ENCODE measurements around the gene NEK9.

The NEK9 gene

DNA sequence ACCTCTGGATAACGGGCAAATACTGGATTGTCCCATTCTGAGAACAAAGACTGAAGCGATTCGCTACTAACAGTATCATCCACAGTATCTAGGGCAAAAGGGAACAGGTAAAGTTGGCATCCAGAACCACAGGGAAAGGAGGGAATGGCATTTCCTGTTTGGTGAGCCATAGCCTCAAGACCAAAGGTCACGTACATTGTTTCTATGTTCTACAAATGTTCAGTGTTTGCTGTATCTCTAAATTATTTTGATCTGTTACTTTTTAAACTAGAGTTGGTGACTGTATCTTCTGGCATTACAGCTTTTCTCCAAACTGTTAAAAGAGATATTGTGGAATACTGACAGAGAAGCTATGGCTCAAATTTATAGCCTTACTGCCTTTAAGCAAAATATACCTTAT lies 85.2 kb downstream of the NEK9 start:
- H3K36me3 ChIP-seq (ENCODE audit: control insufficient read depth, low read length) = peaks cover 41% of the 10 kb centered on the region
- H3K27ac ChIP-seq (ENCODE audit: low read depth, low read length) = no peak overlapping the region
- H3K4me2 ChIP-seq (ENCODE audit: low read length) = no peak overlapping the region

DNA sequence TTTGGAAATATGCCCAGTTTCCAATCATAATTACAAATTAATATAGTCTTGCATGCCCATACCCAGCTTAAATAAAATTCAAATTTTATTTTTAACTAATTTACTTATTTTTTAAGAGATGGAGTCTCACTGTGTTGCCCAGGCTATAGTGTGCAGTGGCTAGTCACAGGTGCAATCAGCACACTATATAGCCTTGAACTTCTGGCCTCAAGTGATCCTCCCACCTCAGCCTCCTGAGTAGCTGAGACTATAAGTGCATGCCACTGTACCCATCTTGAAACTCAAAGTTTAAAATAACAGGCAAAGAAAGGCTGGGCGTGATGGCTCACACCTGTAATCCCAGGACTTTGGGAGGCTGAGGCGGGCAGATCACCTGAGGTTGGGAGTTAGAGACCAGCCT lies 85.9 kb downstream of the NEK9 start:
- Histone ChIP-seq H3K4me2 (ENCODE audit: low read length) (no peak overlapping the region), H4K20me1 (ENCODE audit: control insufficient read depth, insufficient read depth, low read depth, low read length) (no peaks in the 10 kb centered on the region), H3F3A (ENCODE audit: control insufficient read depth, insufficient read depth) (peaks cover 4% of the 10 kb centered on the region; the same call in 1 of the 2 replicates), H3K4me3 (ENCODE audit: low read length) (no peak overlapping the region), H3K9me3 (ENCODE audit: control insufficient read depth, insufficient read depth, low read length) (no peaks in the 10 kb centered on the region), H3K79me2 (ENCODE audit: control insufficient read depth, low read length) (peaks cover 20% of the 10 kb centered on the region), H3K27me3 (ENCODE audit: control insufficient read depth, low read length) (no peaks in the 10 kb centered on the region), H3K36me3 (ENCODE audit: control insufficient read depth, low read length) (peaks cover 37% of the 10 kb centered on the region), H3K9me2 (replicated peaks; ENCODE audit: control insufficient read depth, low read length) (no peaks in the 10 kb centered on the region), H3K4me1 (ENCODE audit: control insufficient read depth, low read length) (no peaks in the 10 kb centered on the region), H3K27ac (ENCODE audit: low read depth, low read length) (no peak overlapping the region)
- TF ChIP-seq, protein P1, sequence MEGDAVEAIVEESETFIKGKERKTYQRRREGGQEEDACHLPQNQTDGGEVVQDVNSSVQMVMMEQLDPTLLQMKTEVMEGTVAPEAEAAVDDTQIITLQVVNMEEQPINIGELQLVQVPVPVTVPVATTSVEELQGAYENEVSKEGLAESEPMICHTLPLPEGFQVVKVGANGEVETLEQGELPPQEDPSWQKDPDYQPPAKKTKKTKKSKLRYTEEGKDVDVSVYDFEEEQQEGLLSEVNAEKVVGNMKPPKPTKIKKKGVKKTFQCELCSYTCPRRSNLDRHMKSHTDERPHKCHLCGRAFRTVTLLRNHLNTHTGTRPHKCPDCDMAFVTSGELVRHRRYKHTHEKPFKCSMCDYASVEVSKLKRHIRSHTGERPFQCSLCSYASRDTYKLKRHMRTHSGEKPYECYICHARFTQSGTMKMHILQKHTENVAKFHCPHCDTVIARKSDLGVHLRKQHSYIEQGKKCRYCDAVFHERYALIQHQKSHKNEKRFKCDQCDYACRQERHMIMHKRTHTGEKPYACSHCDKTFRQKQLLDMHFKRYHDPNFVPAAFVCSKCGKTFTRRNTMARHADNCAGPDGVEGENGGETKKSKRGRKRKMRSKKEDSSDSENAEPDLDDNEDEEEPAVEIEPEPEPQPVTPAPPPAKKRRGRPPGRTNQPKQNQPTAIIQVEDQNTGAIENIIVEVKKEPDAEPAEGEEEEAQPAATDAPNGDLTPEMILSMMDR (IDR thresholded peaks at IDR 0.05; ENCODE audit: low read depth, low read length, poor library complexity, severe bottlenecking) = no peak
- no peak for TF ChIP-seq EZH2phosphoT487 (IDR thresholded peaks at IDR 0.05; ENCODE audit: borderline replicate concordance, low read length)

More for the DNA sequence above, 85.2 kb downstream of the NEK9 start:
- peaks cover 26% of the 10 kb centered on the region for H3K79me2 ChIP-seq (ENCODE audit: control insufficient read depth, low read length)
- no peak overlapping the region for H3K4me3 ChIP-seq (ENCODE audit: low read length)
- no peaks in the 10 kb centered on the region for H4K20me1 ChIP-seq (ENCODE audit: control insufficient read depth, insufficient read depth, low read depth, low read length)
- H3K4me1 ChIP-seq (ENCODE audit: control insufficient read depth, low read length) = no peaks in the 10 kb centered on the region
- peaks cover 4% of the 10 kb centered on the region; the same call in 1 of the 2 replicates for H3F3A ChIP-seq (ENCODE audit: control insufficient read depth, insufficient read depth)
- TF ChIP-seq, protein P1 (IDR thresholded peaks at IDR 0.05; ENCODE audit: low read depth, low read length, poor library complexity, severe bottlenecking) = no peak
- TF ChIP-seq EZH2phosphoT487 (IDR thresholded peaks at IDR 0.05; ENCODE audit: borderline replicate concordance, low read length) = no peak
- no peaks in the 10 kb centered on the region for H3K9me3 ChIP-seq (ENCODE audit: control insufficient read depth, insufficient read depth, low read length)
- no peaks in the 10 kb centered on the region for H3K9me2 ChIP-seq (replicated peaks; ENCODE audit: control insufficient read depth, low read length)
- H3K27me3 ChIP-seq (ENCODE audit: control insufficient read depth, low read length) = no peaks in the 10 kb centered on the region

DNA sequence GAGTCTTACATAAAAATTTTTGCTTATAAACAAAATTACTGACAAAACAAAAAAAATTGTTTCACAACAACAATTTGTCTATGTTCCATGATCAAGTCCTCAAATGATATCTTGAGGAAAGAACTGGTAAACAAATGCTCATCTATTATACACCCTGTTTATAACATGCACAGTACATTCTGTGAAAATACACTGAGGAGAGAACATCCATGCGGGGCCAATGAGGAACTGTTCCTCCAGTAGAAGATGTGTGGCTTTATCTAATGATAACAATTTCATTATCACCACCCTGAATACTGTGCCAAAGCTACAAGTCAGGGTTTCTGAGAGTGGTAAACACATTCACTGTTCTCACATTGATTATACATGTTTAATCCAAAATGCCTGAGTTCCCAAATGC lies 86.3 kb downstream of the NEK9 start:
- Histone ChIP-seq H3K27me3 (ENCODE audit: control insufficient read depth, low read length) (no peaks in the 10 kb centered on the region), H3K9me2 (replicated peaks; ENCODE audit: control insufficient read depth, low read length) (no peaks in the 10 kb centered on the region), H4K20me1 (ENCODE audit: control insufficient read depth, insufficient read depth, low read depth, low read length) (no peaks in the 10 kb centered on the region), H3K4me2 (ENCODE audit: low read length) (no peak overlapping the region), H3K9me3 (ENCODE audit: control insufficient read depth, insufficient read depth, low read length) (no peaks in the 10 kb centered on the region), H3F3A (ENCODE audit: control insufficient read depth, insufficient read depth) (peaks cover 4% of the 10 kb centered on the region; the same call in 1 of the 2 replicates), H3K27ac (ENCODE audit: low read depth, low read length) (no peak overlapping the region), H3K4me3 (ENCODE audit: low read length) (no peak overlapping the region), H3K4me1 (ENCODE audit: control insufficient read depth, low read length) (no peaks in the 10 kb centered on the region), H3K79me2 (ENCODE audit: control insufficient read depth, low read length) (peaks cover 15% of the 10 kb centered on the region), H3K36me3 (ENCODE audit: control insufficient read depth, low read length) (peaks cover 40% of the 10 kb centered on the region)
- TF ChIP-seq EZH2phosphoT487 (IDR thresholded peaks at IDR 0.05; ENCODE audit: borderline replicate concordance, low read length) = no peak
- TF ChIP-seq, protein P1 (IDR thresholded peaks at IDR 0.05; ENCODE audit: low read depth, low read length, poor library complexity, severe bottlenecking) = no peak

All from DOHH2 (cell line).